HEK293T (cell line): ENCODE measurements around the gene IER5.

ENCODE experiments used
- ARNT ChIP-seq: fragments of 450-650 bp; IDR thresholded peaks from 2 replicates; pipeline ENCODE4 v1.6.1; 2017; ENCODE audit warnings: mild to moderate bottlenecking
- BHLHE40 ChIP-seq: fragments of 450-650 bp; IDR thresholded peaks from 2 replicates; pipeline ENCODE4 v1.6.1; 2016; ENCODE audit warnings: mild to moderate bottlenecking, moderate library complexity, borderline replicate concordance
- CTBP1 ChIP-seq: fragments of 450-650 bp; IDR thresholded peaks from 2 replicates; pipeline ENCODE4 v1.6.1; 2016; ENCODE audit warnings: borderline replicate concordance
- ELF4 ChIP-seq: fragments of 450-650 bp; IDR thresholded peaks from 2 replicates; pipeline ENCODE4 v1.6.1; 2017; ENCODE audit warnings: antibody characterized with exemption
- FOXM1 ChIP-seq: fragments of 450-650 bp; IDR thresholded peaks from 2 replicates; pipeline ENCODE4 v1.6.1; 2017; ENCODE audit warnings: mild to moderate bottlenecking, borderline replicate concordance
- LEF1 ChIP-seq: fragments of 450-650 bp; IDR thresholded peaks from 2 replicates; pipeline ENCODE4 v1.6.1; 2017; ENCODE audit warnings: mild to moderate bottlenecking, borderline replicate concordance
- NFRKB ChIP-seq: fragments of 450-650 bp; IDR thresholded peaks from 2 replicates; pipeline ENCODE4 v1.6.1; 2016; ENCODE audit warnings: mild to moderate bottlenecking, moderate library complexity
- SP1 ChIP-seq: fragments of 450-650 bp; IDR thresholded peaks from 2 replicates; pipeline ENCODE4 v1.6.1; 2017
- TARDBP ChIP-seq: fragments of 450-650 bp; IDR thresholded peaks from 2 replicates; pipeline ENCODE4 v1.6.1; 2016
- ZNF384 ChIP-seq: fragments of 450-650 bp; IDR thresholded peaks from 2 replicates; pipeline ENCODE4 v1.6.1; 2016
- TF ChIP-seq, protein P1 (sequence below): fragments of 450-650 bp; IDR thresholded peaks from 2 replicates; pipeline ENCODE4 v1.6.1; 2016

DNA sequence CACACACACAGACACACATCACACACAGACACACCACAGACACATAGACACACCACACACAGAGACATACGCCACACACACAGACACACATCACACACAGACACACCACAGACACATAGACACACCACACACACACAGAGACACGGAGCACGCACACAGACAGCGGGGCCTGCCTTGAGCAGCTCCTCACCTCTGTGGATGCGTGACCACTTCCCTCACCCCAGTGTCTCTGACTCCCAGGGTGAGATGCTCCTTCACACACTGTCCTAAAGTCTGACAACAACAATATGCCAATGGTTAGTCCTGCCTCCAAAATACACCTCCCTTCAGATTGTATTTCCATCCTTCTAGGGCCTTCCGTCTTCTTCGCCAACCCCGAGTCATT, 48.2 kb downstream of the IER5 start:
- TF ChIP-seq TARDBP (no peak), CTBP1 (no peak), FOXM1 (no peak), ARNT (no peak), NFRKB (no peak), ZNF384 (no peak), LEF1 (no peak), SP1 (no peak), BHLHE40 (no peak), ELF4 (no peak)
- TF ChIP-seq, protein P1, sequence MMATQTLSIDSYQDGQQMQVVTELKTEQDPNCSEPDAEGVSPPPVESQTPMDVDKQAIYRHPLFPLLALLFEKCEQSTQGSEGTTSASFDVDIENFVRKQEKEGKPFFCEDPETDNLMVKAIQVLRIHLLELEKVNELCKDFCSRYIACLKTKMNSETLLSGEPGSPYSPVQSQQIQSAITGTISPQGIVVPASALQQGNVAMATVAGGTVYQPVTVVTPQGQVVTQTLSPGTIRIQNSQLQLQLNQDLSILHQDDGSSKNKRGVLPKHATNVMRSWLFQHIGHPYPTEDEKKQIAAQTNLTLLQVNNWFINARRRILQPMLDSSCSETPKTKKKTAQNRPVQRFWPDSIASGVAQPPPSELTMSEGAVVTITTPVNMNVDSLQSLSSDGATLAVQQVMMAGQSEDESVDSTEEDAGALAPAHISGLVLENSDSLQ = no peak
